Measurements from ENCODE around the gene CARD10. TPM values are rescaled to one million over a fixed set of nuclear protein-coding genes. Genes with fewer than 3 reads are reported as not detected.
A peak's percentile ranks its signal among the peaks of the same experiment; 100 is the strongest.

The CARD10 gene
- total RNA-seq, 1 experiment from 2014 or later = 17.7 TPM

- H3K56ac ChIP-seq (ENCODE audit: insufficient read length, low read depth, low read length) = no peak overlapping the region
- peak; percentile 61 for DNase-seq
- H2BK15ac ChIP-seq (ENCODE audit: low read depth, low read length) = no peak overlapping the region
- H3K27ac ChIP-seq (ENCODE audit: insufficient read length, low read depth, low read length) = no peak overlapping the region
- no peak overlapping the region for H4K91ac ChIP-seq (ENCODE audit: insufficient read length, low read depth, low read length)
- Mint-ChIP-seq H3K4me1 (peaks cover 16 to 47% of the 10 kb centered on the region in 2 experiments), H3K36me3 (ENCODE audit: insufficient read depth in 1 of 3, low read depth in 3 of 3) (peaks cover 0 to 13% (median 2%) of the 10 kb centered on the region in 3 experiments; a peak in 3 of 7 replicates), H3K27me3 (ENCODE audit: low read depth) (peaks cover 2% of the 10 kb centered on the region; the same call in 1 of the 2 replicates), H3K4me3 (no peak overlapping the region), H3K9me3 (no peaks in the 10 kb centered on the region), H3K27ac (no peak overlapping the region)
- no peaks in the 10 kb centered on the region for H4K20me1 ChIP-seq (ENCODE audit: control insufficient read depth, insufficient read depth, insufficient read length)
- H3K27me3 ChIP-seq (ENCODE audit: insufficient read depth, low read length) = no peaks in the 10 kb centered on the region
- H3K4me2 ChIP-seq (ENCODE audit: insufficient read depth, insufficient read length, low read length) = no peak overlapping the region
- no peak overlapping the region for H2BK12ac ChIP-seq (ENCODE audit: insufficient read length, low read depth, low read length)
- no peaks in the 10 kb centered on the region for H3K79me2 ChIP-seq (ENCODE audit: insufficient read depth, low read length)
- no CpG with 5 or more reads among the region's 11 CpGs for WGBS (ENCODE audit: extremely low coverage, insufficient read length, low lambda C conversion rate)
- no peak overlapping the region for H3K18ac ChIP-seq (ENCODE audit: insufficient read length, low read depth, low read length)
- H3K4me1 ChIP-seq (ENCODE audit: insufficient read depth, low read length) = no peaks in the 10 kb centered on the region; the same call in 1 of the 2 replicates
- H3T11ph ChIP-seq (ENCODE audit: low read length) = no peak overlapping the region
- no peak overlapping the region for H3K4ac ChIP-seq (ENCODE audit: low read depth, low read length)
- H2BK20ac ChIP-seq (ENCODE audit: low read depth, low read length, poor library complexity, severe bottlenecking) = no peak overlapping the region
- no peak overlapping the region for H4K5ac ChIP-seq (ENCODE audit: insufficient read length, low read depth, low read length)
- no peak overlapping the region for H2BK5ac ChIP-seq (ENCODE audit: insufficient read length, low read length)
- no peak overlapping the region for H2BK120ac ChIP-seq (ENCODE audit: low read depth, low read length, poor library complexity, severe bottlenecking)
- no peak overlapping the region for H3K14ac ChIP-seq (ENCODE audit: insufficient read depth, low read length)
- H3K23me2 ChIP-seq (ENCODE audit: insufficient read length, low read depth, low read length, poor library complexity, severe bottlenecking) = no peaks in the 10 kb centered on the region
- H4K8ac ChIP-seq (replicated peaks; ENCODE audit: insufficient read length, low read depth, low read length) = no peak overlapping the region
- H3K79me1 ChIP-seq (ENCODE audit: insufficient read depth, low read depth, low read length, poor library complexity, severe bottlenecking) = no peaks in the 10 kb centered on the region
- no peak overlapping the region for H2AFZ ChIP-seq (ENCODE audit: low read length)
- H3K9me3 ChIP-seq (ENCODE audit: control insufficient read depth, low read depth, low read length) = no peaks in the 10 kb centered on the region
- TF ChIP-seq CTCF (conservative IDR thresholded peaks at IDR 0.05) = no peak
- no peak overlapping the region for H3K9ac ChIP-seq (ENCODE audit: extremely low read depth, insufficient read length, low read length)
- no peak overlapping the region for H3K23ac ChIP-seq (ENCODE audit: insufficient read length, low read depth, low read length)
- H2AK5ac ChIP-seq (ENCODE audit: insufficient read length, low read length) = no peak overlapping the region
These were observed 22.6 kb downstream of the CARD10 start for GRCh38 chr22:37496651-37497050.
